G401.6 (cell line): Measurements from ENCODE around the gene DHX35.

Experiments
- FAIRE-seq: peaks from 2 replicates; lab custom pipeline; 2012; peaks lifted over from hg19 to GRCh38; lab: Jason Lieb, UNC

Gene DHX35

DNA sequence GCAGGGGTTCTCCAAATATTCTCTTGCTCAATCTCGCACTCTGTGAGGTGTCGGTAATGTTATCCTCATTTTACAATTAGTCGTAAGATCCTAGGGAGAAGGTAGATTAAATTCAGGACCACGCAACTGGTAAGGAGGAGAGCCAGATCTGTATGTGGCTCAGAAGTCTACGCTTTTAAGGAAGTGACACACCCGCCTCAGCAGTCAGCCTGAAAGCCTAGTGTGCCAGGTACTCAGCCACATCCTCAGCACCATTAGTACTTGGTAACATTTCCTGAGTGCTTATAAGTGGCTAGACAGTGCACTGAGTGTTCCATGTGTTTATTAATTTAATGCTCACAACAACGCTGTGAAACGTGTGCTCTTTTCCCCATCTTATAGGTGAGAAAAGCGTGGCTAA lies 63.7 kb downstream of the DHX35 start:
- FAIRE-seq, result no peak

DNA sequence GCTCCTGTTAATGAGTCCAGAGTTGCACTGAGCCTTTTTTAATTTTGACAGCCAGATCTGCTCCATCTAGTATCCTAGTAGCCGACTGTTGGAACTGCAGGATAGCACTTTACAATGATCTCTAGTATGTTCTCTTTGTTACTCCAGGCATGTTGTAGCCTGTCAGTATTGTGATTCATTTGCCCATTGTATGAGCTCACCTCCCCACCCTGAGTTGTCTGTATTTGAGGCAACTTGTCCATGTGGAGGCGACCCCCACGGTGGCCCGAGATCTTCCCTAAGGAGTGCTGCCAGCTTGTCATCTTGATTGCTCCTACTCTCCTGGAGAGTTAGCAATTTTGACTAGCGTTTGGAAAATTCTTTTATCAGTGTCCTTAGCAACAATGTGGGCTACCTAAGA lies 67.2 kb downstream of the DHX35 start:
- no peak for FAIRE-seq

DNA sequence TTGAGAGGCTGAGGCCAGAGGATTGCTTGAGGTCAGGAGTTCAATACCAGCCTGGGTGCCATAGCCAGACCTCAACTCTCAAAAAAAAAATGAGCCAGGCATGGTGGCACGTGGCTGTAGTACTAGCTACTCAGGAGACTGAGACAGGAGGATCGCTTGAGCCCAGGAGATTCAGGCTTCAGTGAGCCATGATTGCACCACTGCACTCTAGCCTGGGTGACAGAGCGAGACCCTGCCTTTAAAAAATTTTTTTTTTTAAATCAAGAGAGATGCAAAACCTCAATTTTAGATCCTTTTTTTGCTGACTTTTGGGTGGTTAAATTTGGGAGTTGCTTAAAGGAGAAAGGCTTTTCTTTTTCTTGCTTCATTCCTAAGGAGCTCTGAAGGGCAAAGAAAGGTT lies 70.9 kb downstream of the DHX35 start:
- FAIRE-seq, result no peak

DNA sequence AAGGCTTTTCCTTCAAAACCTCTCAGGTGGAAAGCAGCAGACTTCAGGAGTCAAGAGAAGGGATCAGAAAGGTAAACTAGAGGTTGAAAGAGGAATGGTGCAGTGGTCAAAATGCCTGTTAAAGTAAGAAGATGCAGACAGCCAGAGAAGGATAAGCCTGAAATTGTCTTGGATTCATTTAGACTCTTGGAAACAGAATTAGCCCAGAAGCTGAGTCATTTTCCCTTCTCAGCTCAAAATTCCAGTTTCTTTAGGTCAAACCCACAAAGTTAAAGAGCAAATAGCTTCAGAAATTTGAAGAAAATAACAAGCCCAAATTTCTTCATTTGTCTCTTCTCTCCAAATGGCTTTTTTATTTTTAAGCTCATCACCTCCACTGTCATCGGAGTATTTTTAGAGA lies 73.9 kb downstream of the DHX35 start:
- FAIRE-seq, result no peak

DNA sequence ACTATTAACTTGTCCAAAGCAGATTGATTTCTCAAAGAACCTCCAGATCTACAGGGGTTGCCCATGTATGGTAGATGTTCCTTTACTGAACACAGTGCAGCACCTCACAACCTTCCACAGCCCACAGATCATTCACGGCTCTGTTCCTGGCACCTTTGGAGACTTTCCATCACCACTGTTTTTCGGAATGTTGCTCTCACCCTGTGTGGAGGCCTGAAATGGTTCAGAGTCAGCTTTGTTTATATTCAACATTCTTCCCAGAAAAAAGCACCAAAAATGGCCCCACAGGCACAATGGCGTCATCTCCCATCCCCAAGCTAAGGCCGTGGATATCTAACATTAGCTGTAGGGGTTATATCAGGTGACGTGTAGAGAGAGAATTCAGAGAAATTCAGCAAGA lies 74.7 kb downstream of the DHX35 start:
- FAIRE-seq, result no peak

DNA sequence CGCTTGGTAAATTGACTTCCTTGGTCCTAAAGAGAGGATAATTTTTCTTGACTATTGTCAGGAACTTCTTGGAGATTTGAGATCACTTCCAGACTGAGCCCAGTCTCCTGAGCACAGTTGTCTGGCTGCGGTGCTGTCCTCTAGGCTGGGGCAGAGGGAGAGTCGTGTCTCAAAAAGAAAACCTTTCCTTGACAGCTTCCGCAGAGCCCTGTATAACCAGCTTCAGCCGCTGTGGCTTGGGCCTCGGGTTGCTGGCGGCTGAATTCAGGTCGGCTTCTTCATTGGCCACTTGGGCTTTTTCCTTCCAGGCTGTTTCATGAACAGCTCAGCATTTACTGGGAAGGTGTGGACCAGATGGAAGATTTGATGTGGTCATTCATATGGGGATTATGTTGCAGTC lies 75.9 kb downstream of the DHX35 start:
- no peak for FAIRE-seq

DNA sequence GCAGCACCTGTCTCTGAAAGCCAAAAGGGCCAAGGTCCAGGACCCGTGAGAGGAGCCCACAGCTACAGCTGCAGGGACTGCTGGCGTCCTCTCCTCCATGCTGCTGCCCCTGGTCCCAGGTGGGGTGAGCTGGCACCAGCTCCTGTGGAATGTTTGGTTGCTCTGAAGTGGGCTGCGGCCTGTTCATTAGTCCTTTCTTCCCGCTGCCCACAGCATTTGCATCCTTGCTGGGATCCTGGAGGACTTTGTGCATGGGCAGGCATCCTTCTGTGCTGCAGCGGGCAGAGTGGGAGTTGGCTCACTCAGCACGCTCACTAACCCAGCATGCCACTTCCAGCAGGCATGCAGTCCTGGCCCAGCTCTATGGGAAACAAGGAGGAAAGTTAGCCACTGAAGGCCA lies 76.4 kb downstream of the DHX35 start:
- no peak for FAIRE-seq

DNA sequence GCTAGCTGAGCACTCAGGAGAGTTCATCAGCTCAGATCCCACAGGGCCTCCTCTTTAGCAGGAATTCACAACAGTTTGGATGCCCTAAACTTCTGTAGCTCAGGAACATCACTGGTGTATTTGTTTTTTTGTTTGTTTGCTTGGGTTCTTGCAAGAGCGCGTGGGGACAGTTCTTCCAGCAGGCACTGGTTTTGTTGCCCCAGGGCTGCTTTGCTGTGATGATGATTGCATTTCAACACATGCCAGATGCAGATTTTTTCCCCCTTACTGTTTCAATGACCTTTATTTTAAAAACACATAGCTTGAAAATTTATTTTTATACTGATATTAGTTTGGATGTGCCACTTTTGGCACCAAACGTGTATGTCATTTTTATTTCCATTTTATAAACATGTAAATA lies 77.1 kb downstream of the DHX35 start:
- FAIRE-seq, result no peak

DNA sequence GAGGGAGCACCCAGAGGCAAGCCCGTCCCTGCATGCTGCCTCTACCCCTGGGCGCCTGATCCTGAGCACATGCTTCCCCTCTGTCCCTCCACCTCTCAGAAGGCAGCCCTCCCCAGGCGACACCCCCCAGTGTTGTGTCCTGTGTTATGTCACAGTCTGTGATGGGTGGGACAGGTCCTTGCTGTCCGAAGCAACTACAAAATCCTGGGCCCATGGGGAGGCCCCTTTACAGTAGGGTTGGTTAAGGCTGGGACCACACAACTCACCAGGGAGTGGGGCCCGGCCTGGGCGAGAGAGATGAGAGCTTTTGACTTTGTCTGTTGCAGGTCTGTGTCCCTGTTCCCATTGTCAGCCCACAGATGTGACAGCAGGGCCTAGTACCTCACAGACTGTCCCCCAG lies 78.0 kb downstream of the DHX35 start:
- FAIRE-seq, result no peak

DNA sequence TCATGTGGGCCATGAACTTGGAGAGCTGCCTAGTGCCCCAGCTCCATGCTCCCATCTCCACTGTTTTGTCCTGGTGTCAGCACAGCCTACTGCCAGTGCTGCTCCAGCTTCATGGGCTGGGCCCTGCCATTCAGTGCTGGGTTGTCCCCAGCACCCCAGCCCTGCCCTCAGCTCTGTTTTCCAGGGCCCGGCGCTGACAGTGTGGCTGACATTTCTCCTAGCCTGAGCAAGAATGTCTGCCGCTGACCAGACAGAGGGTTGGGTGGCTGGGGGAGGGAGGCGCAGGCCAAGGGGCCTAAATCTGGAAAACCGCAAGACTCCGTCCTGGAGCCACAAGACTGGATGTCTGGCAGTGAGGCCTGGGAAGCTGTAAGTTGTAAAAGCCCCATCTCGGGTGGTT lies 78.9 kb downstream of the DHX35 start:
- FAIRE-seq, result no peak

DNA sequence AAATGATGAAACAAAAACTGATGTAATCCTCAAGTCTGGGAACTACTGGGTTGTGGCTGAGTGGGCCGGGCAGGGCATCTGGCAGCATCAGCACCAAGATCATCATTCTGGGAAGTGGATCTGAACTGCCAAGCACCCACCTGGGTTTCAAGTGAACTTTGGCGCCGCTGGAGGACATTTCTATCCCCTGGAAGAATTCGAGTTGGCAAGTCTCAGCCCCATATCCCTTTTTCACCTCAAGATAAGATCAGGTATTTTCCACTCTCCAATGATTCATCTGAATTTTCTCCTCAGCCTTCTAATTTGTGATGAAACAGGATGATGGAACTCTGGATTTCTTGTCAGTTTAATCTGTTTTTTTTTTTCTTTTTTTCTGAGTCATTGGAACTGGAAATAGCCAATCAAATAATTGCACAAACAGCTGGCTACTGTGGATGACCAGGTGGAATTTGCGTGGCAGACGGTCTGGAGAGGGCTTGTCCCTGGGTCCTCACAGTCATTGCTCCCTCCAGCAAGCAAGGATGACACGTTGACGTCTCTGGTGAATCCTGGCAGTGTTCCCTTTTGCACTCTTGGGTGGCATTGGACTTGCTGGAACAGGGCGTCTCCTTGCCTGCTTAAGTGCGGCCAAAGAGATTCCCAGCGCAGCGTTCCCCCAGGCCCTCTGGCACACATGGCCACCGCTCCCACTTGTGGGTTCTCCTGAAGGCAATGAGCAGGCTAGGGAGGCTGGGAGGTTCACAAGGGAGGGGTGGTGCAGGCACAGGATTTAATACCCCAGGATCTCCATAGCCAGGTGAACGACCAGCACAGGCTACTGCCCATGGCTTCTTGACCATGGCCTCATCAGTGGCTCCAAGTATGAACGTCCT lies 80.4 kb downstream of the DHX35 start:
- FAIRE-seq, result no peak

DNA sequence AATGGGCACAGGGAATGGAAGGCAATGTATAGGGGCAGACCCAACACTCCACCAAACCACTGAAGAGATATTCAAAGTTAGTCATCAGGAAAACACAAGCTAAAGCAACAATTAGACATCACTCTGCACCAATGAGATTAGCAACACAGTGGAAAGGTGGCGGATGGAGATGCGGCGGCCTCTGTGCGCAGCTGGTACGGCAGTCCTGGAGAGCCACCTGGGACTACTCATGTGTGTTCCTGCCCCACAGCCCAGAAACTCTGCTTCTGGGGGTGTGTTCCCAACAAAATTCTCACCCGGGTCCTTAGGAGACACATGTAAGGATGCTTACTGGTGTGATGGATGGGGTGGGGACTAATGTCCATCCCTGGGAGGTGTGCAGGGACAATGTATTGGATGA lies 82.4 kb downstream of the DHX35 start:
- FAIRE-seq, result no peak

DNA sequence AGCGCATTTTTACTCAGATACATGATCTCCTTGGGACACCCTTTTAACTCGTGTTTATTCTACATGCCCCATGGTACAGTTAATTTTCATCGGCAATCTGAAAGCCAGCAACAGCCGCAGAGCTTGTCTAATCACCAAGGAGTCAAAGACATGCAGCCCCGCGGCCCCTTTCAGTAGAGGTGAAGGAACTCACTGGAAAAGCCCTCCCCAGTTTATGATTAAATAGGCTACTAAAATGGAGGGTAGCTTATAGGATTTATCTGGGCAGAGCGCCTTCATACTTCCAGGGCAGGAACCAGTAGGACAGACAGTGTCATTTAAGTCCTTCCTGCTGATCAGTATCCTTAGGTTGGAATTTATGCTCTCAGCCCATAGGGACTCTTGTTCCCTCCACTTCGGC lies 83.5 kb downstream of the DHX35 start:
- FAIRE-seq, result no peak

DNA sequence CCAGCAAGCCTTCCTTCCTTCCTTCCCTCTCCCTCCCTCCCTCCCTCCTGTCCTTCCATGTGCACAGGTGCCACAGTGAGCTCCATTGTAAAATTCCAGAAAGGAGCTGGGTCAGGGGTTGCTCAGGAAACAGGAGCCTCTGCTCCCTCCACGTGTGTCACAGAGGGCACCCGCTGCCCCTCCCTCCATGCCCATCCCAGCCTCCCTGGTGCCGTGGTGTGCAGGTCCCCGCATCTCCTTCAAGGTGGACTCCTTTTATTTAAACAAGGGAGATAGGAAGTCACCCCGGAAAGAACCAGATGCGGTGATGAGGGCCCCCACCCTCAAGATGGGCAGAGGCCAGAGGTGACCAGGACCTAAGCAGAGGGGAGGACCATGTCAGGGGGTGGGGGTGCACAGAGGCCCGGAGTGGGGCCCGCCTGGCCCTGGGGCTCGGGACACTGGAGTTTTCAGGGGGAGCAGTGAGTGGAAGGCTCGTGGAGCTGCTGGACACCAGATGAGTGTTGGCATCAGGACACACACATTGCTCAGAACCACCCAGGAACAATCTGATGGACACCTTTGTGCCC lies 85.4 kb downstream of the DHX35 start:
- FAIRE-seq, result no peak

DNA sequence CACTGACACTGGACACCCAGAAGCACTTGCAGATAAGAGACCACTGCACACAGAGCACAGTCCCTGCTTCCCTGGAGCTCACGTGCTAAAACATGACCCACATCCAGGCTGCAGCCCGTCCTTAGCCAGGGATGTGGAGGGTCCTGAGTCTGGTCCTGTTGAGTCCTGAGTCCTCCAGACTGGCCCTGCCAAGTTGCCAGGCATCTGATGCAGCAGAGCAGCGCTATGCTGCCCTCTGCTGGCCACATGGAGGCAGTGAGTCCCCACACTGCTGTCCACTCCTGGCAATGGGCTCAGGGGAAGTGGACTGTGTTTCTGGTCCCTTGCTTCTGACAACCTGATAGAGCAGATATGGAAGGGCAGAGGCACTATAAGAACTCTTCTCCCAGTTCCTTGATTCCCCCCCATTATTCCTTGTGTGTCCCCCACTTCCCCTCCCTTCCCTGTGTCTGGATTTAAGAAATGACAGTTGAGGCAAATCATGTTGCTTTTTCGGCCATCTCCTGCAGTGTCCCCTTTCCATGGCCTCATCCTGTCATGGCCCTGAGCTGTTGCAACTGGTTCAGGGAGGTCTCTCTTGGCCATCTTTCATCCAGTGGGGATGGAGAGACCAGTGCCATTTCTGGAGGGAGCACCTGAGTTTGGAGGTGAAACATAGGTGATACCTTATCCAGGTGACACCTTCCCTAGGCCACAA lies 86.0 kb downstream of the DHX35 start:
- FAIRE-seq, result no peak

DNA sequence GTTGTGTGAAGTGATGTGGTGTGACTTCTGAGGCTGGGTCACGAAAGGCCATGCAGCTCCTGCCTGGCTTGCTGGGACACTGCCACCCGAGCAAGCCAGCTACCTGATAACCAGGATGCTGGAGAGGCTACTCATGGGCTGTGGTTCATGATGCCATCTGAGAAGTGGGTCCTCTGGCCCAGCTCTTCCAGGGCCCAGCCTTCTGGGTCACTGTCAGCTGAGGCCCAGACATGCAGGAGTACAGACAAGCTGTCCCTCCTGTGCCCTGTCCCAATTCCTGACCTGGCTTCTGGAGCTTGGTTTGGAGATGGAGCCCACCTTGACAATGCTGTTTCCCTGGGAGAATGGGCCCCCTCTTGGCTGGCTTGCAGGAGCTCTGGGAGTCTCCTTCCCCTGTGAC lies 87.0 kb downstream of the DHX35 start:
- FAIRE-seq, result no peak

DNA sequence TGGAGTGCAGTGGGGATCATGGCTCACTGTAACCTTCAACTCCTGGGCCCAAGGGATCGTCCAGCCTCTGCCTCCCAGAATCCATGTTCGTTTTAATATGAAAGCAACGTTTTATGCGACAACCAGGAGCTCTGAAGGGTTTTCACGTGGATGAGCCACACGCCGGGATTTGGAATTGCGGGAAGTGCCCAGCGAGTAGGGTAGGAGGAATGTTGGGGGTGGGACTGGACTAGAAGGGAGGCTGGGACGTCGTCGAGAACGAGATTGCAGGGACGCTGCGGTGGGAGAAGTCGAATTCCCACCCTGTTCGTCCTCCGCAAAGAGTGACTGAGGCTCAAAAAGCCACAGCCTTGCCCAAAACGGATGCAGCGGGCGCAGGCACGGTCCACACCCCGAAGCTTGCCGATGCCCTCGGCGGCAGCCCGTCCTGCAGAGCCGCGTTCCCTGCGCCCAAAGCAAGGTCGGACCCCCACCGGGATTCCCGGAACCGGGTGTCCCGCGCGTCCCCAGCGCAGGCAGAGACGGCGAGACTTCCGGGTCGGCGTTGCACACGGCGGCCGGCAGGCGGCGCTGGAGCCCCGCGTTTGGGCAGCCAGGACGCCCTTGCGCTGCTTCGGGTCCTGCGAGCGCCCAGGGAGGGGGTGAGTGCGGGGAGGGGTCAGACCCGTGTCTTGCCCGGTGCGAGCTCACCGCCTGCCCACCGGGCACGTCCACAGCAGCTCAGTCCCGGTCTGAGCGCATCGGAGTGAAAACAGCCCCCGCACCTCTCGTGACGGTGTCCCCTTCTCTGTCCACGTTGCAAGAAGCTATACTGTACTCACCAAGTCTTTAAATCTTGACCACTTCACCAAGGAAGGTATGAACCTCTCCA lies 87.8 kb downstream of the DHX35 start:
- FAIRE-seq, result no peak

DNA sequence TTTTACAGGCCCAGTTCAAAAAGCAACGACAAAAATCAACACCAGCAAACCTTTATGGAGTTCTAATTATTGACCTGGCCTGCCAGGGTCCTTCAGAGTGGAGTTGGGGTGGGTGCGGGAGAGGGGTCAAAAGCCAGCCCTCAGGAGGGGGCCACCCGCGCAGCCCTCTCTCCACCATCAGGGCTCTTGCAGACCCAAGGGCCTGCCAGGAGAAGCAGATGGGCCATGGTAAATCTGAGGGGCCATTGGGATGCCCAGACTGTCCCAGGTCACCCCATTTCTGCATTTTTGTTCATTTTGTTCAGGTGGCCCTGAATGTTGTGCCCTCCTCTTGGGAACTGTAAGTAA lies 88.4 kb downstream of the DHX35 start:
- FAIRE-seq, result no peak

DNA sequence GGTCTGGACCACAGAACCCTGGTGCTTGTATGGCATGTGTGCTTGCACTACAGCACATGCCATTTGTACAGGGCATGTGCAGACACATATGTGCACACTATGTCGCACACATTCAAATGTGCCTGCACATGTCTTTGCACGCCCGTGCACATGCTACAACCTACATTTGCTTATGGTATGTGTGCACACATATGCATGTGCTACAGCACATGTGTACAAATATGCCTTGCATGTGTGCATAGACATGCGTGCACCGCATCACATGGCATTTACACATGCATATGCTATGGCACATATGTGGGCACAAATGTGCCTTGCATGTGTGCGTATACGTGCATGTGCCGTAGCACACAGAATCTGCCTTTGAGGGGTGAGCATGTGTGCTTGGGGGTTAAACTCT lies 90.5 kb downstream of the DHX35 start:
- FAIRE-seq, result no peak

DNA sequence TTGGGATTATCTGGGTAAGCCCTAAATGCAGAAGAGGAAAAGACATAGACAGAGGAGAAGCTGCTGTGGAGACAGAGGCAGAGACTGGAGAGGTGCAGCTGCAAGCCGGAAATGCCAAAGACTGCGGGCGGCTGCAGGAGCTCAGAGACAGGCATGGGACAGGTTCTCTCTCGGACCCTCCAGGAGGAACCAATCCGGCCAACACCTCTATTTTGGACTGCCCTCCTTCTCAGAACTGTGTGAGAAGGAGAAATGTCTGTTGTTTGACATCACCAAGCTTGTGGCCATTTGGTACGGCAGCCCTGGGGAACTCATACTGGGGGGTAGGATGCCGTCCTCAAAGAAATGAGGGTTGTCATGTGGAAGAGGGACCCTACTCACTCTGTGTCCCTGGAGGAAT lies 95.0 kb downstream of the DHX35 start:
- FAIRE-seq, result no peak

DNA sequence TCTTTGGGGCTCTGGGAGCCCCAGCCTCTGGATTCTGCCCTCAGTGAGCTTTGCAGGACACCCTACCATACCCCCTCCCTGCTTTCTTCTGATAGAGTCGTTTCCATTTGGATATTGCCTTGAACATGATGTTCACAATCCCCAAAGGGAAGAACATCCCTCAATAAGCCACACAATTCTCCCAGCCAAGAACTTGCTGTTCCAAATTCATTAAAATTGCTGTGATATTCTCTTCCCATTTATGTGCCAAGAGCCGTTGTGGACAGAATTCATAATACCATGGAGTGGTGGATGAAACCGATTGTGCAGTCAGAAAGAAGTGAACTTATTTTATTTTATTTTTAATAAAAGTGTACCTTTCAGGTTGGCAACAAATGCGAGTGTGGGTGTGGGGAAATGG lies 95.8 kb downstream of the DHX35 start:
- no peak for FAIRE-seq

DNA sequence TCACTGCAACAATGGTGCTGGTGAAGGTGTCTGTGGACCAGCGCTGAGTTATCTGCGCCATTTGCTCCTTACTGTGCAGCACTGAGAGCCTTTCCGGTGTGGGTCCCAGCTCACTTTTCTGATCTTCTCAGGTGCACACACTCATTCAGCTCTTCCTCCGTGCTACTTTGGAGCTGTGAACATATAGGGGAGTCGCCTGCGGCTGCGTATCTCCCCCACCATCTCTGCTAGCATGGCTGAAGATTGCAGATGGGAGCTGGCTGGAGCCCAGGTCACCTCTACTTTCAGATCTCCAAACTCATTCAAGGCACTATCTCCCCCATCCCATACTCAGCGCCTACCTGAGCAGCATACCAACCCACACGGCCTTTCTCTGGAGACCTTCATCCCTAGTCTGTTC lies 96.9 kb downstream of the DHX35 start:
- FAIRE-seq, result no peak
